Measurements from ENCODE around the gene AQP6.

The AQP6 gene

DNA sequence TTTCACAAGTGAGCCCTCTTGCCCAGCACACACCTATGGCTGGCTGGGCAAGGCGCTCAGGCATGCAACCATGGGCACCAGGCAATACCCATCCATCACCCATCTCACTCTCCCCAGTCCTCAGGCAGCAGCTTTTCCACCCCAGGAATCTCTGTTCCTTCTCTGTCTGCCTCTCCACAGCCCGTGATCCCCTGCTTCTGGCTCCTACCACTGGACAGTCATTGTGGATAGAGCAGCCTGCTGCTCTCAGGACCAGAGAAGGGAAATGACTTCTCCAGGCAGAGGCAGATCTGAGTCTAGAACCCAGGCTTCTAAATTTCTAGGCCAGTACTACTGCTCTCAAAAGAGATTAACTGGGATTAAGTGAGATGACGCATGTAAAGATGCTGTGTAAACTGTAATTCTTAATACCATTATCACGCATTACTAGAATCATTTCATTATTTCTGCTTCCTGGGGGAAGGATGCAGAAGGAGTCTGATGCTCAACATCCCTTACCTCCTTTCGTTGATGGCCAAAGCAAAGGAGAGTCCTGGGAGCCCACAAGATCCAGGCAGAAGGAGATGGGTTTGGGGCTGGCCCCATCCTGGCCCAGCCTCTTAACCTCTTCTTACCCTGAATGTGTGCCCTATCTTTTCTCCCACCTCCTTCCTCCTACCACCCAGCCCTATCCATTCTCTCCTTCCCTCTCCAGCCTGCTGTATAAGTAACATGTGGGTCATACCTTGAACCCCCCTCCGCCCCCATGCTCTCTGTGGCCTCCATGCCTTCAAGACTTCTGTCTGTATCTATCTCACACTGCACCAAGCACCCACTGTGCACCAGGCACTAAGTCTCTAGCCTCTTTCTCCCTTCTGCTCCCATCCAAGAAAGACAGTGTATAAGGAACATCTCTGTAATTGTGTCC lies 15.8 kb upstream of the AQP6 start:
- DNase-seq, result no peak

DNA sequence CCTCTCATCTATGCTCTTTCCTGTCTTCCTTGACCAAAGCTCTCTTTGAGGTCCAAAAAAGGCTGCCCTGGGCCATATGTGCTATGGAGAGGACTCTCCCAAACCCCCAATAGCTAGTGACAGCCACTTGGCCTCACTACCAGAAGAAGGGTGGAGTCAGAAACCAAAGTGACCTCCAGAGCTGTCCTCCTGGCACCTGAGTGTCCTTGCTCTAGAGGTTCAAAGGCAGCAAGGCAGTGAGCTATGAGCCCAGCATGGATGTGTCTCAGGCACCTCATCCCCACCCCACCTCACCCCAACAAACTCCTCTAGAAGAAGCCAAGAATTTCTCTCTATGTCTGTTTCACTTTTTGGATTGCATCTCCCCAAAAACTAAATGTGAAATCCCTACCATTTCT lies 15.2 kb upstream of the AQP6 start:
- DNase-seq, result no peak

DNA sequence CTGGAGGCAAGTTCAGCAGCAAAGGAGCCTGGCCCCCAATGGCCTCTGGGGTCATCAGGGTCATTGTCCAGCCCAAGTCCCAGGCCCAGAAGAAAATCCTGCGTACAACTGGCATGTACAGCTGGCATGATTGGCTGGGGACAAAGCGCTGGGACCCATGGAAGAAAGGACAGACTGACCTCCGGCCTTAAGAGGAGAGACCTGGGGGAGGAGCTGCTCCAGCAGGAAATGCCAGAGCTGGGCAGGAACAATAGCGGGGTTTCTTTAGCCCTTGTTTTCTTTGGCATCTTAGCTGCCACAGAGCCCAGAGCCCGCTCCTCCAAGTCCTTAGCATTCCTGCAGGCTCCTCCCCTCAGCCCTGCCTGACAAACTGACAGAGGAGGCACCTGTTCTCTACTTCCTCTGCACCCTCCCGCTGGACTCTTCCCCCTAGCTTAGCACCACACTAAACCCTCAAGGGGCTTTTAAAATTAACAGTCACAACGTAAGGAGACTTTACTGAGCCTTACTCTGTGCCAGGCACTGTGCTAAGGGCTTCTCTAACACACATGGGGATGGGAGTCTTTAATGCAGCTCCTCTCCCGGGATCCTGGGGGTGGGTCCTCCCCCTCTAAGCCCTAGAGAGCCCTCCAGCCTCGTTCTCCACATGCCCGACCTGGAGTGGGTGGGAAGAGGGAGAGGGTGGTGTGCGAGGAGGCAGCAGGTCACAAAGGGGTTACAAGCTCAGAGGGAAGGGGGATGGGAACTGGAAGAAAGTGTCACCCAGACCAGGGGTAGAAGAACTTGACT lies 12.9 kb upstream of the AQP6 start:
- DNase-seq, result no peak

DNA sequence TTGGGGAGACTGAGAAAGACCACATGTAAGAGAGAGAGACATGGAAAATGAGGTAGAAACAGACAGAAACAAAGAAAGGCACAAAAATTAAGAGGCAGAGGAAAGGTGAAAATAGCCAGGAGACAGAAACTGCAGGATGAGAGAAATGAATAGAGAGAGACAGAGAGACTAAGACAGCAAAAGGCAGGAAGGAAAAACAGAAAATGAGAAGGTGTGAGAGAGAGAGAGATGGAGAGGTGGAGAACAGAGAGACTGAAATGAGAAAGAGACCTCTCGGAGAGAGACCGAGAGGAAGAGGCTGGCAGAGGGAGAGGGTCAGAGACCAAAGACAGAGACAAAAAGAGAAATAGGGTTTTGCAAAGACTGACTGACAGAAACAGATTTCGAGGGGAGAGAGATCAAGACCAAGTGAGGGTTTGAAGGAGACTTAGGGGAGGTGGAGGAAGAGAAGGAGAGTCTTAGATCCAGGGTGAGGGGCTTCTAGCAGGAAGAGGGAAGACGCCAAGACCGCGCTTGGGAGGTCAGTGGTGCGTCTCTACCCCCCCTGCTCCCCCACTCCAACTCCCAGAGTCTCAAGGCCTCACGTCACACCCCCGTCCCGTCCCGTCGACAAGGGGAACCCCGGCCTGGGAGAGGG lies 12.2 kb upstream of the AQP6 start:
- no peak for DNase-seq

DNA sequence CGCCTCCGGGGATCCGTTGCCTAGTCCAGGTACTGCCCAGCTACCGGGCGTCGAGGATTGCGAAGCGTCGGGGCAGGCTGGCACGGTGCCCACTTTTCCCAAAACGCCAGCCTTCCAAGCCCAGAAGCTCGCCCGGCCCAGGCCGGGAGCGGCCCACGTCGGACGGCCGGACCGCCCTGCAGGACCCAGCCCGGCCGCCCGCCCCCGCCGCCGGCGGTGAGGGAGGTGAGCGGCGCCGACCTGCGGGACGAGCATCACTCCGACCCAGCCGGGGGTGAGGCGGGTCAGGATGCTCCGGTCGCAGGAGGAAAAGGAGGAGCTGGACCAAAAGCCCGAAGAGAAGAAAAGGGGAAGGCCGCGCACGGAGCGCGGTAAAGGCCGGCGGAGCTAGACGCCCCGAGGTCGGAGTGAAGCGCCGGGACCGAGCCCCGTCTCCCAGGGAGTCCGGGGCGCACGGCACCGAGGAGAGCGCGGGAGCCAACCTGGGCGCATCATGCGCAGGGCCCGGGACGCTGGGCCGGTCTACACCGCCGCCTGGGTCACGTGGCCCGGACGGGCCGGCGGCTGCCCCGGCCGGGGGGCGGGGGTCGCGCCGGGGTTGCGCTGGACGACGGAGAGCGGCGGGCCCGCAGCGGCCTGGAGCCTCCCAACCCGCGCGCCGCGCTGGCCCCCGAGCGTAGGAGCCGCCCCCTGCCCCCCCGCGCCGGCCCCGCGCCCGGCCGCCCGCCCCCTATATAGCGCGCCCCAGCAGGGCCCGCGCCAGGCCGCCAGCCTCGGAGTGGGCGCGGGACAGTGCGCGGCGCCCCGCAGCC lies 11.4 kb upstream of the AQP6 start, which contains the start of gene AQP5:
Gene AQP5, plus strand, starts transcription at position 762 of the 812 bp plus-strand sequence. CDS start 146 bp downstream, outside the sequence.
- DNase-seq, result peak; percentile 23 to 64 (median 36)

DNA sequence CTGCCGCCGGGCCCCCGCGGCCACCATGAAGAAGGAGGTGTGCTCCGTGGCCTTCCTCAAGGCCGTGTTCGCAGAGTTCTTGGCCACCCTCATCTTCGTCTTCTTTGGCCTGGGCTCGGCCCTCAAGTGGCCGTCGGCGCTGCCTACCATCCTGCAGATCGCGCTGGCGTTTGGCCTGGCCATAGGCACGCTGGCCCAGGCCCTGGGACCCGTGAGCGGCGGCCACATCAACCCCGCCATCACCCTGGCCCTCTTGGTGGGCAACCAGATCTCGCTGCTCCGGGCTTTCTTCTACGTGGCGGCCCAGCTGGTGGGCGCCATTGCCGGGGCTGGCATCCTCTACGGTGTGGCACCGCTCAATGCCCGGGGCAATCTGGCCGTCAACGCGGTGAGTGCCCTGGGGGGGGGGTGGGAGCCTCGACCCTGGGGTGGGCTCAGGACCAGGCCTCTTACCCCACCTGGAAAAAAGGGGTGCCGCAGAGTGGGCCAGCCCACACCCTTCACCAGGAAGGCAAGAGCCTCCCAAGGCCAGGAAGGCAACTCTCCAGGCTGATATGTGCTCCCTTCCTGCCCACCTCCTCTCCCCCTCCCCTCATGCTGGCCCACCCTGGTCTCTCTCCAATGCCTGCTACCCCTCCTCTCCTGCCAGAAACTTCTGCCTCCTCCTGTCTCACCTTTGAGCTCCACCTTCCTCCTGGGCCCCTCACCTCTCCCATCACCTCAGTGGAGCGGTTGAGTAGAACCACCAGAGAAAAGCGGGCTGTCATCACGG lies 10.6 kb upstream of the AQP6 start:
- DNase-seq, result no peak

DNA sequence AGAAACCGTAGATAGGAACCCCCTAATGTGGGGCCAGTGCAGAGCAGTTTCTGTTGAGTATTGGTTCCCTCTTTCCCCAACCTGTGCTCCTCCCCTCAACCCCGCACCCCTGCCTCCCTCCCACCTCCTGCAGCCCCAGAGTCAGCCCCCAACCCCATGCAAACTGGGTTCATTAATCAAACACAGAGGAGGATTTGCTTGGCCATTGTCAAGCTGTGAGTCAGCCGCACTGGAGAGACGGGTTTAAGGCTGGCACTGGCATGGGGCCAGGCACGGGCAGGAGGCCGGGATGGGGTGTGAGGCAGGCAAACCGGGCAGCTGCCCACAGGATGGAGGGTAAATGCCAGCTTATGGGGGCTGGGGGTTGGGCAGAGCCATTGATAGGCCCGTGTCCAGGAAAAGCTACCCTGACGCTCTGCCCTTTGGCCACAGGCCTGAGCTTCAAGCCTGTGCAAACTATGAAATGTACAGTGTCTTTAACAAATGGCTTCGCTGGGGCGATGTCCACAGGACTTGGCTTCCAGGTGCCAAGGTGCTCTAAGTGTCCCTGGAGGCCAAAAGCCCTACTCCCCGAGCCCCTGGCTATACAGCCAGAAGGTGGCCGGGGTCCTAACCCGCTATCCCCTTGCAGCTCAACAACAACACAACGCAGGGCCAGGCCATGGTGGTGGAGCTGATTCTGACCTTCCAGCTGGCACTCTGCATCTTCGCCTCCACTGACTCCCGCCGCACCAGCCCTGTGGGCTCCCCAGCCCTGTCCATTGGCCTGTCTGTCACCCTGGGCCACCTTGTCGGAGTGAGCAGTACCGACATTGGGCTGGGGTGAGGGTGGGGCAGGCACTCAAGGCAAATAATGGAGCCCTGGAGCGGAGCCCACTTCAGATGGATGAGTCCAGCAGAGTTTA lies 9.6 kb upstream of the AQP6 start:
- DNase-seq, result no peak

DNA sequence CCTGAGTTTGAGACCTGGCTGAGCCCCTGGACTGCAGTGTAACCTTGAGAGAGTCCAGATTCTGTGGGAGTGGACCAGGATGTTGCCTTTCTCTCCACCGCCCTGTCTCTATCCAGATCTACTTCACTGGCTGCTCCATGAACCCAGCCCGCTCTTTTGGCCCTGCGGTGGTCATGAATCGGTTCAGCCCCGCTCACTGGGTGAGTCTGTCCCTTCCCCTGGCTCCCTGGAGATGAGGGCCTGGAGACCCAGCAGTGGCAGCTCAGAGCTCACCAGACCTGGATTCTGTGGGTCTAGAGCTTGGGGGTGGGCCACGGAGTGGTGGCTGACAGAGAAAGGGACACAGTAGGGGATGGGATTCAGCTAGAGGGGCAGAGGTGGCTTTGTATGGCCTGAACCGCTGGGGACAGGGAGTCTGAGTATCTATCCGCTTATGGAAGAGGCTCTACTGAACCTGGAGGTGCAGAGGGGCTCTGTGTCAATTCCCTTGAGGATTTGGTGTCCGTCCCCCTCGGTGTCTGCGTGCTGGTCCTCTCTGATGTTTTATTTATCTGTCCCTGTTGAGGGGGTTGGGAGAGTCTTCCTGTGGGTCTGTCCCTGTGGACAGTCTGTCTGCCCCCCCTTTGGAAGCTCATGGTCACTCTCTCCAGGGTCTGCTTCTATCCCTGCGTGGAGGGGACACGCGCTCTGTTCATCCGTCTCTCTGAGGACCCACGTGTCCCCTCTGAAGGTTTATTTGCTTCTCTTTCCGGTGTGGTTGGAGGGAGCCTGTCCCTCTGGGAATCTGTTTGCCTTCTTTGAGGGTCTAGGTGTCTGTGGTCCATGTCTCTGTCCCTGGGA lies 8.6 kb upstream of the AQP6 start:
- no peak for DNase-seq

DNA sequence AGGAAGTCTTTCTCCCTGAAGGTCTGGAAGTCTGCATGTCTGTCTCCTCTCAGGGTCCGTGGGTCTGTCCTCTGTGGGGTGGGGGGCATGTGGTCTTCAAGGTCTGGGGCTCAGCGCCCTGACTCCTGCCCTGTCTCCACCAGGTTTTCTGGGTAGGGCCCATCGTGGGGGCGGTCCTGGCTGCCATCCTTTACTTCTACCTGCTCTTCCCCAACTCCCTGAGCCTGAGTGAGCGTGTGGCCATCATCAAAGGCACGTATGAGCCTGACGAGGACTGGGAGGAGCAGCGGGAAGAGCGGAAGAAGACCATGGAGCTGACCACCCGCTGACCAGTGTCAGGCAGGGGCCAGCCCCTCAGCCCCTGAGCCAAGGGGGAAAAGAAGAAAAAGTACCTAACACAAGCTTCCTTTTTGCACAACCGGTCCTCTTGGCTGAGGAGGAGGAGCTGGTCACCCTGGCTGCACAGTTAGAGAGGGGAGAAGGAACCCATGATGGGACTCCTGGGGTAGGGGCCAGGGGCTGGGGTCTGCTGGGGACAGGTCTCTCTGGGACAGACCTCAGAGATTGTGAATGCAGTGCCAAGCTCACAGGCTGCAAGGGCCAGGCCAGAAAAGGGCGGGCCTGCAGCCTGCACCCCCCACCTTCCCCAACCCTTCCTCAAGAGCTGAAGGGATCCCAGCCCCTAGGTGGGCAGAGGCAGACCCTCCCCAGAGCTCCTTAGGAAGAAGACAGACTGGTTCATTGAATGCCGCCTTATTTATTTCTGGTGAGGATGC lies 7.7 kb upstream of the AQP6 start:
- DNase-seq, result no peak

DNA sequence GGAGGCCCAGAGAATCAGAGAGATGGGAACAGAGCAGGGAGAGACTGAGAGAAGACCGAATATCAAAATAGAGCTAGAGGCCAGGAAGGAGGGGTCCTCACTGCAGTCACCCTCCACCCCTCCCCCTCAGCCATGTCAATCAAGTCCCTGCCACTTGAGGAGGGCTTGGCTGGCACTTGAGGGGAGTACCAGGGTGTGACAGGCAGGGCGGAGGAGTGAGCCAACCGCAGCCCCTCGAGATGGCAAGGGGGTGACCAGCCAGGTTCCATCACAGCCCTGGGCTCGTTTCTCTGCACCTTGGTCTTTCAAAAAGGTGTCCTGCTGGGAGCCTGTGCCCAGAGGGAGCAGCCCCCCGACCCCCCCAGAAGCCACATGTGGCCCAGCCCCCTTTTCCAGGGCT lies 6.9 kb upstream of the AQP6 start:
- DNase-seq, result no peak

DNA sequence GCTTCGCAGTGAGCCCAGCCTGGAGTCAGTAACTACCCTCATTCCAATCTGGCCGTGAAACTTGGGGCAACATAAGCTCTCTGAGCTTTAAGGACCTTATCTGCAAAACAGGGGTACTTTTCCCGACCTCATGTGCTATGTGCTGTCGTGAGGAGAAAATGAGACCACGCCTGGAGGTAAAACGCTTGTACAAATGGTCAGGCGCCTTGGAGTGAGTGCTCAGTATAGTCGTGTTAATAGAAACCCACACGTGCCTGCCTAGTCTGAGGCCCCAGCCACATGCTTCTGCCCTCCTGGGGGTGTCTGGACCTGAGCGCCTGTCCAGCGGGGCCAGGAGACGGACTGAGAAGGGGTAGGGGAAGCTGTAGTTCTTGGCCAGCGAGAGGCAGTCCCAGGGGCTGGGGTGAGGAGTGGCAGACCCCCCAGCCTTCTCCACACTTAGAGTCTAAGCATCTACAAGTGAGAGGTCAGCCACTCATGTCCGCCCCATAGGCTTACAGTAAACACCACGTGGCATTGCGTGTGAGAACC lies 6.2 kb upstream of the AQP6 start:
- no peak for DNase-seq

DNA sequence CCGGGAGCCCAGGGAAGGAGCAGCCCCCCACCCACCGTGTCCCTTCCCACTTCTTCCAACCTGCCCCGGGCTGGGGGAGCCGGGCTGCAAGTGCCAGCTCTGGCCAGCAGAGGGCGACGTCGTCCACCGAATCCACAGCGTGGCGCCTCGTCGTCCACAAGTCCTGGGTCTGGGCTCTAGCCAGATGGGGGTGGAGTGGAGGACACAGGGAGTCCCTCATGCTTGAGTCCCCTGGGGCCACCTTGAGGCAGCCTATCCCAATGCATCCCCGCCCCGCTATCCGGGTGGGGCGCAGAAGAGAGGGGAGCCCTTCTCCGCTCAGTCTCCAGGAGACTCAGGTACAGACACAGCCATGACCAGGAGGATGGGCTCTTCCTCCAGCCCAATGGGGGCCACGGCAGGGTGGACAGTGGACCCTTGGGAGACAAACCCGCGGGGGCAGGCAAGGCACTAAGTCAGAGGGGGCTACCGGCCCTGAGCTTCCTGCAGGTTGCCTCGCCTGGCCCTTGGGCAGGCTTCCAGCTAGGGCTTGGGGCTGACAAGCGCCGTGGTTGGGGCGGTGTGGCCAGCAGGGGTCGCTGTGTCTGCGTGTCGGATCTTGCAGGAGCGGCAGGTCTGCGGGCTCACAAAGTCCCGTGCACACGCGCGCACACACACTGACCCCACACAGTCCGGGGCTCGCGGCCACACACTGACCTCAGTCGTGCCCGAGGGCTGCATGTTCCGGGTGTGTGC lies 5.5 kb upstream of the AQP6 start:
- DNase-seq, result peak; percentile 88 to 95 (median 94)

DNA sequence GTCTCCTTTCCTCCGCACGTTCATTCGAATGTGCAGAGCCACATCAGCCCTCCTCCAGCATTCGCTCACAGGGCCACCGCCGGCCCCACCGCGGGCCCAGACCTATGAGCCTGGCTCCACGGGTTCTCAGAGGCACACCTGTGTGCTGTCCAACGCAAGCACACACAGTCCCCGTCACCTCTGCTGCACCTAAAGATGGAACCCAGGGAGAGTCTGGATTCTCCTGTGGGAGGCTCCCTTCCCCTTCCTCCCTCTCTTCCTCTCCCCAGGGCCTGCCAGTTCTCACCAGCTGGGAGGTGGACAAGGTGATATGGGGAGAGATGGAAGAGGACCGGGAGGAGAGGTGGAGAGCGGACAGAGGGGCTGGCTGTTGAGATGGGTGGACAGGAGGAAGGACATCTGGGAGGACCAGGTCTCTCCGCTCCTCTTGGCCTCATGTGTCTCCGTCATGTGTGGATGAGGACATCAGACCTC lies 4.9 kb upstream of the AQP6 start:
- DNase-seq, result no peak

DNA sequence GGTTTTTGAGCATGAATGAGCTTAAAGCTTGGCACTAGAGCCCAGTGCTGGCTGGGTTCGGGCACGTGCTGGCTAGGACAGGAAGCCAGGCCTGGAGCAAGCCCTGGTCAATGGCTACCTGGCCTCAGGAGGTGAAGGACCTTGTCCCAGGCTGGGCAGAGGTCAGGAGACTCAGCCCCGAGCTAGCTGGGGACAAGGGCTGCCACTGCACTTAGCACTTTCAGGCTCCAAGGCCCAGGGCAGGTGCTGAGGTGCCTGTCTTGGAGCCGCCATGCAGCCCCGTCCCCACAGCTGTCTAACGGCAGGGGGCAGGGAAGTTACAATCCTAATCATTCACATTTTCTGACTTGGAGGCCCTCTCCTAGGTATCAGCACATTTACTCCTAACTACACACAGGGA lies 4.3 kb upstream of the AQP6 start:
- DNase-seq, result no peak

DNA sequence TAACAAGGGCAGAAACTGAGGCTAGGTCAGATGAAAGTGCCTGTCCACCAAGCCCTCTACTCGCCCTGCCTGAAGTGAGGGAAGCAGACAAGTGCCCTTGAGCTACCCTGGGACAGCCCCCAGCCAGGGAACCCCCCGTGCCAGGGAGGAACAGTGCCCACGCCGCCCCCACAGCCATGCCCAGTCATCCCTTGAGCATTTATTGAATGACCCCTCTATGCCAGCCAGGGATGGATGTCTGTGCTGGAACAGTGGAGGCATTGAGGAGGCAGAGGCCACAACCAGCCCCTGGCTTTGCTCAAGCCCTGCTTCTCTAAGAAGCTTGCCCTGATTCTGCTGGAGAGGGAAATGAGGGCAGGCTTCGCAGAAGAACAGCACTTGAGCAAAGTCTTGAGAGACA lies 3.7 kb upstream of the AQP6 start:
- DNase-seq, result no peak

DNA sequence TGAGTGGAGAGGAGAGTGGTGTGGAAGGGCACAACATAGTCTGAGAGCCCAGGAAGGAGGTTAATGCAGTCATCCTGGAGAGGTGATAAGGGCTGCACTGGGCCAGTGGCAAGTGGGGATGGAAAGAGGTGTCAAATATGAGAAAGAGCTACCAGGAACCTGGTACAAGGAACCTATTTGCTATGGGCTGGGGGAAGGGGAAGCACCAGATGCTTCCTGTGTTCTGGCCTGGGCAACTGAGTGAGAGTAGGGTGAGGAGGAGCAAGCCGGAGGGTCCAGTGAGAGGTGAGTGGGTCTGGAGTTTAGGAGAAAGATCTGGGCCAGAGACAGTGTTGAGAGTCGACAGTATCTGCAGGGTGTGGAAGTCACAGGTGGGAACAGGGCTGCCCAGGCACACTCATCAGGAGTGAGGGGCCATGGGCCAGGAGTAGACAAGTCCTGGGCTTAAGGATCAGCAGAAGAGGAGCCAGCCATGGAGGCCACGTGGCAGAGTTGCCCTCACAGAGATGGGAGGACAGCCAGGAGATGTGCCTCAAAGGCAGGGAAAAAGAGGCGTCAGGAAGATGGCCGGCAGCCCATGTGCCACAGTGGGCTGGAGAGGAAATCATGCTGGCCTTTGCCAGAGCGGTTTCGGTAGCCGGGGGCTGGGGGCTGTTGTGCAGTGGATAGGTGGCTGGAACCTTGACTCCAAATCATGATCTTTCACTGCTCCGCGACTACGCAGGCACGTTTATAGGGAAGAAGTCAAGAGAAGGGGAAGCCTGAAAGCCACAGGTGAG lies 2.9 kb upstream of the AQP6 start:
- DNase-seq, result no peak

DNA sequence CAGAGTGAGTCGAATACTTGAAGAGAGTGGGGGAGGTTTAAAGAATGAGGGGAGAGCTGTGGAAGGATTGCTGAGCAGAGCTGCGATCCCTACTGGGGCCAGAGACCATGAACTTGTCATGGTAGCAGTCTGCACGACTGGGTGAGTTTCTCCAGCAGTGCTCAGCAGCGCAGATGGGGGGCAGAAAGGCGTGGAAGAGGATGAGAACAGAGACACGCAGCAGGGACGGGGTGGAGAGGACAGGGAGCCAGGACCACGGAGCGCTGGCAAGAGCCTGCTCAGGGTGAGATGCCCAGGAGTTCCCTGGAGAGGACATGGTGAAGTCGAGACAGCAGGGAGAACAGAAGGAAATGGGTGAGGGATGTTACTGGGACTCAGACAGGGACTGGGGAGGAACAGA lies 2.1 kb upstream of the AQP6 start:
- peak in 1 of 4 experiments; percentile 0 for DNase-seq

Data from suppressor macrophage (primary cell).